Osteocyte (in vitro differentiated cells): ENCODE measurements around the gene PPP1R2. TPM values are rescaled to one million over a fixed set of nuclear protein-coding genes. Genes with fewer than 3 reads are reported as not detected.
A peak's percentile ranks its signal among the peaks of the same experiment; 100 is the strongest.

Experiments used
- DNase-seq: peaks from one replicate; pipeline ENCODE4 v3.0.0; 2021; ENCODE audit warnings: mixed read lengths; ENCODE audit not compliant: unreplicated experiment; ENCODE audit errors: extremely low spot score
- H3K27ac Mint-ChIP-seq: one replicate; pipeline ENCODE4 v1.8.0; 2021; ENCODE audit warnings: mild to moderate bottlenecking, mixed read lengths; ENCODE audit not compliant: unreplicated experiment
- H3K27me3 Mint-ChIP-seq: one replicate; pipeline ENCODE4 v1.8.0; 2021; ENCODE audit warnings: mixed read lengths; ENCODE audit not compliant: unreplicated experiment
- H3K36me3 Mint-ChIP-seq: one replicate; pipeline ENCODE4 v1.8.0; 2021; ENCODE audit warnings: mixed read lengths; ENCODE audit not compliant: unreplicated experiment
- H3K4me1 Mint-ChIP-seq: one replicate; pipeline ENCODE4 v1.8.0; 2021; ENCODE audit warnings: mixed read lengths; ENCODE audit not compliant: unreplicated experiment
- H3K4me3 Mint-ChIP-seq: one replicate; pipeline ENCODE4 v1.8.0; 2021; ENCODE audit warnings: mild to moderate bottlenecking, moderate library complexity, mixed read lengths; ENCODE audit not compliant: unreplicated experiment
- H3K9me3 Mint-ChIP-seq: one replicate; pipeline ENCODE4 v1.8.0; 2021; ENCODE audit warnings: mixed read lengths; ENCODE audit not compliant: unreplicated experiment
- CTCF ChIP-seq: fragments of 200-600 bp; sonication (generic); IDR thresholded peaks from 2 replicates; pipeline ENCODE4 v1.5.0; 2021; ENCODE audit warnings: antibody characterized with exemption, mild to moderate bottlenecking, moderate library complexity
- total RNA-seq: library from RNA; stranded (reverse); gene quantifications from 2 replicates; pipeline ENCODE4 v1.2.1, GENCODE V29; 2021

PPP1R2 gene
- total RNA-seq, 1 donor from 2014 or later: 42.2 TPM

DNA sequence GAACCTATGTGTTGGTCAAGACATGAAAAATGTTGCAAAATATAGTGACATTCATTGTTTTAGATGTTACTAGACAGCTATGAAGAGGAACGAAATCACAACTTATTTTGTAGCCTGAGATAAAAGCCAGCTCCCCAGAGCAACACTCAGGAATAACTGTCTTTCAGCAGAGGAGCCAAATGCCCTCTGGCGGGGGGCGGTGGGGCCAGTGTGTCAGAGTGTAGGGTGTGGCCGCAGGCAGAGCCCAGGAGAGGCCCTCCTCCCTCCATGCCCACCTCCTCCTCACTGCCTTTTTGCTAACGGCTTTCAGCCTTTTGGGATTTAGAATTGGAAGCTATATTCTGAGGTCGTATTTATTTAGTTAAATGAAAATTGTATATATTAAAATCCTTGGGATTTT, 23.7 kb upstream of the PPP1R2 start:
- peaks cover 6% of the 10 kb centered on the region for H3K4me1 Mint-ChIP-seq
- H3K9me3 Mint-ChIP-seq: no peaks in the 10 kb centered on the region
- H3K27ac Mint-ChIP-seq: no peak overlapping the region
- H3K27me3 Mint-ChIP-seq: peaks cover 19% of the 10 kb centered on the region
- H3K4me3 Mint-ChIP-seq: no peak overlapping the region
- H3K36me3 Mint-ChIP-seq: no peaks in the 10 kb centered on the region
- DNase-seq: no peak
- no peak for TF ChIP-seq CTCF

- no peak for TF ChIP-seq CTCF
These were observed 22.6 kb upstream of the PPP1R2 start for GRCh38 chr3:195565716-195566115.

DNA sequence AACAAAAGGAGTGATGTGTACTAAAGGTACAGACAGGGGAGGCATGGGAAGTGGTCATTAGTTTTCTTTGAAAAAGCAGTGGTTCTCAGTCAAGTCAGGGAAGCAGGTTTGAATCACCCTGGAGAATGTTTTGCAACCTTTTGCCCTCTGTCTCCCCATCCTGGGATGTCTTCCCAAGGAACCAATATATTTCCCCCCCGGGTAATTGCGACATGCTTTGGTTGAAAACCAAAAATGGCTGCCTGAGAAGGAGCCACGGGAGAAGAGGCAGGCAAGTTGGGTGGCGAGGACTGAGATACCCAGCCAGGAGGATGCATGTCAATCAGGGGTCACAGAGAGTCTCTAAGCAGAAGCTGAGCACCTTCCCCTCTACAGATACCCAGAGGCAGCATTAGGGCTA, 20.2 kb upstream of the PPP1R2 start:
- no peak overlapping the region for H3K4me3 Mint-ChIP-seq
- H3K36me3 Mint-ChIP-seq: no peaks in the 10 kb centered on the region
- H3K27ac Mint-ChIP-seq: no peak overlapping the region
- peaks cover 6% of the 10 kb centered on the region for H3K4me1 Mint-ChIP-seq
- H3K27me3 Mint-ChIP-seq: peaks cover 34% of the 10 kb centered on the region
- TF ChIP-seq CTCF: no peak
- no peak for DNase-seq
- no peaks in the 10 kb centered on the region for H3K9me3 Mint-ChIP-seq

More at GRCh38 chr3:195565716-195566115, 22.6 kb upstream of the PPP1R2 start:
- no peaks in the 10 kb centered on the region for H3K36me3 Mint-ChIP-seq
- H3K27ac Mint-ChIP-seq: no peak overlapping the region
- DNase-seq: no peak
- H3K27me3 Mint-ChIP-seq: peaks cover 19% of the 10 kb centered on the region
- H3K9me3 Mint-ChIP-seq: no peaks in the 10 kb centered on the region
- peaks cover 6% of the 10 kb centered on the region for H3K4me1 Mint-ChIP-seq
- no peak overlapping the region for H3K4me3 Mint-ChIP-seq

- Mint-ChIP-seq H3K4me3 (no peak overlapping the region), H3K27ac (no peak overlapping the region), H3K9me3 (no peaks in the 10 kb centered on the region), H3K4me1 (no peaks in the 10 kb centered on the region), H3K36me3 (no peaks in the 10 kb centered on the region), H3K27me3 (peaks cover 45% of the 10 kb centered on the region)
- no peak for DNase-seq
- no peak for TF ChIP-seq CTCF
These were observed 16.7 kb upstream of the PPP1R2 start for GRCh38 chr3:195559723-195560409.

- H3K36me3 Mint-ChIP-seq: no peaks in the 10 kb centered on the region
- peaks cover 45% of the 10 kb centered on the region for H3K27me3 Mint-ChIP-seq
- no peak overlapping the region for H3K27ac Mint-ChIP-seq
- peak; percentile 40 for TF ChIP-seq CTCF
- H3K9me3 Mint-ChIP-seq: no peaks in the 10 kb centered on the region
- no peaks in the 10 kb centered on the region for H3K4me1 Mint-ChIP-seq
- no peak overlapping the region for H3K4me3 Mint-ChIP-seq
- no peak for DNase-seq
These were observed 15.5 kb upstream of the PPP1R2 start for GRCh38 chr3:195558602-195559001.
